Breast epithelium (tissue), 3 donors: ENCODE measurements around the gene C5.

ENCODE experiments used
- CTCF ChIP-seq, 3 donors: fragments of 450-650 bp; IDR thresholded peaks; one replicate each; pipeline ENCODE4 v1.5.1; 2016 to 2017; ENCODE audit warnings: antibody characterized with exemption in 3 of 3, mild to moderate bottlenecking in 3 of 3, moderate library complexity in 3 of 3
- POLR2A ChIP-seq: fragments of 450-650 bp; IDR thresholded peaks from one replicate; pipeline ENCODE4 v1.6.1; 2016; ENCODE audit warnings: antibody characterized with exemption, mild to moderate bottlenecking, moderate library complexity

GRCh38 chr9:120982836-120983235, 67.2 kb downstream of the C5 start:
- no peak for TF ChIP-seq CTCF (IDR thresholded peaks at IDR 0.05)
- no peak for TF ChIP-seq POLR2A
